RWPE1 (cell line): ENCODE results near the gene CNFN.

ENCODE experiments used
- CTCF ChIA-PET: fragments of 350-600 bp; sonication (Branson Sonifier 250); formaldehyde crosslinking; extraction: SDS; loops from one replicate; lab custom pipeline; 2021; lab: Yijun Ruan, JAX
- POLR2A ChIA-PET: fragments of 400-600 bp; formaldehyde crosslinking; extraction: SDS; loops from one replicate; lab custom pipeline; 2020; ENCODE audit warnings: antibody characterized with exemption; ENCODE audit not compliant: low non-redundant PET; lab: Yijun Ruan, JAX
- DNase-seq: peaks from one replicate; pipeline ENCODE4 v3.0.0; 2012; ENCODE audit warnings: low spot score
- H3K27ac ChIP-seq: fragments of 450-650 bp; 2 replicates; pipeline ENCODE4 v1.5.1; 2017
- CTCF ChIP-seq: fragments of 450-650 bp; conservative IDR thresholded peaks from 2 replicates; pipeline ENCODE4 v1.5.1; 2017; ENCODE audit warnings: low read depth, mild to moderate bottlenecking

The CNFN gene

GRCh38 chr19:42352301-42353259, 37.5 kb downstream of the CNFN start:
- no peak for DNase-seq
- POLR2A ChIA-PET, result no interaction called here
- H3K27ac ChIP-seq, result peak overlapping the region; percentile 33; the same call in 1 of the 2 replicates
- no peak for TF ChIP-seq CTCF
- CTCF ChIA-PET, result no interaction called here

GRCh38 chr19:42351079-42351735, 38.9 kb downstream of the CNFN start:
- 0 out of 2 replicates have a peak overlapping the region, but pooled peaks have one; percentile 33 for H3K27ac ChIP-seq
- ChIA-PET POLR2A (no interaction called here), CTCF (interaction anchor here (0.6 to 1.0 kb wide), 2 partner anchors 69 to 1892 kb away, joined by 3 to 6 read pairs; no protein-coding TSS in a partner anchor)
- TF ChIP-seq CTCF, result no peak
- no peak for DNase-seq

- no peak for DNase-seq
- TF ChIP-seq CTCF, result no peak
- no peak overlapping the region for H3K27ac ChIP-seq
- ChIA-PET POLR2A (no interaction called here), CTCF (interaction anchor here (1.0 kb wide), 1 partner anchor 70 kb away, joined by 3 read pairs; no protein-coding TSS in a partner anchor)
Measured at GRCh38 chr19:42350417-42350816, 39.7 kb downstream of the CNFN start.

GRCh38 chr19:42349378-42350107, 40.6 kb downstream of the CNFN start:
- POLR2A ChIA-PET, result no interaction called here
- no peak overlapping the region for H3K27ac ChIP-seq
- no peak for DNase-seq
- no peak for TF ChIP-seq CTCF
- CTCF ChIA-PET, result no interaction called here

- POLR2A ChIA-PET, result no interaction called here
- TF ChIP-seq CTCF, result no peak
Measured at GRCh38 chr19:42348211-42348610, 41.9 kb downstream of the CNFN start.

More at GRCh38 chr19:42348211-42348610, 41.9 kb downstream of the CNFN start:
- DNase-seq, result no peak
- CTCF ChIA-PET, result no interaction called here
- H3K27ac ChIP-seq, result no peak overlapping the region
